HG03571 (cell line): ENCODE results near the gene PIGU.
"Not testable (repeated sequence)": the region's sequence is repeated elsewhere in the genome, so short reads cannot be mapped to it uniquely, and the experiment has no call there.

Experiments used
- ATAC-seq: cut with Tn5 transposase; IDR thresholded peaks from one replicate; pipeline ENCODE4 v1.9.1; 2021; ENCODE audit not compliant: unreplicated experiment

PIGU gene

DNA sequence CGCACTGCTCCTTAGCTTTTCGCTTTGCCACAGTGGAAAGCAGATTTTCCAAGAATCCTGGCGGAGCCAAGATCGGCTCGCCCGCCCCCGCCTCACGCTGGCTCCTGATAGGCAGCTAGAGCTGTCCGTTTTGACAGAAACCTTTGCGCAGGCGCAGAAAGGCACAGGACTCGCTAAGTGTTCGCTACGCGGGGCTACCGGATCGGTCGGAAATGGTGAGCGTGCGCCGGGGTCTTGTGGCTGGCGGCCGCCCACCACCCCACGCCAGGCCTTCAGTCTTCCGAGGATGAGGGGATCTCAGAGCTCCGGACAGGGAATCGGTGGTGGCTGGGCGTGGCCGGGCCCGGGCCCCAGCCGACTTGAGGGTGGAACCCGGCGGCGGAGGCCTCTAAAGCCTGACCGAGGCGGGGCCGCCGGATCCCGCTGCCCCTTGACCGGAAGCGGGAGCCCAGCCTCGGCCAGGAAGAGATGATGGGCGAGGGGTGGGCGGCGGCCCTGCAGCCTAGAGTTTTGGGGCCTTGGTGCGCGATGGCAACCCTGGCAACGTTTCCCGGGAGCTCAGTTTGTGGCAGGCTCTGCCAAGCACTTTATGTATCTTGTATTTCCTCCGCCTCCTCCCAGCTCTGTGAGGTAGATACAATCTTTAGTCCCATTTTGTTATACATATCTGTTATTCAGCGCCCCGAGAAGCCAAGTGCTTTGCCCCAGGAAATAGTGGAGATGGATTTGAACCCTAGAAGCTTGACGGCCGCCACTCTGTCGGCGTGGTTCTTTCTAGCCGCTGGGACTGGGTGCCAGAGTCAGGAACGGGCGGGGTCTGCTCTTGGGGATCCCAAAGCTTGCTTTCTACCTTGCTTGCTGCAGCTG lies 160.4 kb downstream of the PIGU start, which contains the start of gene DYNLRB1:
TSS of gene DYNLRB1 (plus strand) at position 176 of the 867 bp plus-strand sequence. CDS start at position 213, 37 bp downstream.
- peak; percentile 59 for ATAC-seq

DNA sequence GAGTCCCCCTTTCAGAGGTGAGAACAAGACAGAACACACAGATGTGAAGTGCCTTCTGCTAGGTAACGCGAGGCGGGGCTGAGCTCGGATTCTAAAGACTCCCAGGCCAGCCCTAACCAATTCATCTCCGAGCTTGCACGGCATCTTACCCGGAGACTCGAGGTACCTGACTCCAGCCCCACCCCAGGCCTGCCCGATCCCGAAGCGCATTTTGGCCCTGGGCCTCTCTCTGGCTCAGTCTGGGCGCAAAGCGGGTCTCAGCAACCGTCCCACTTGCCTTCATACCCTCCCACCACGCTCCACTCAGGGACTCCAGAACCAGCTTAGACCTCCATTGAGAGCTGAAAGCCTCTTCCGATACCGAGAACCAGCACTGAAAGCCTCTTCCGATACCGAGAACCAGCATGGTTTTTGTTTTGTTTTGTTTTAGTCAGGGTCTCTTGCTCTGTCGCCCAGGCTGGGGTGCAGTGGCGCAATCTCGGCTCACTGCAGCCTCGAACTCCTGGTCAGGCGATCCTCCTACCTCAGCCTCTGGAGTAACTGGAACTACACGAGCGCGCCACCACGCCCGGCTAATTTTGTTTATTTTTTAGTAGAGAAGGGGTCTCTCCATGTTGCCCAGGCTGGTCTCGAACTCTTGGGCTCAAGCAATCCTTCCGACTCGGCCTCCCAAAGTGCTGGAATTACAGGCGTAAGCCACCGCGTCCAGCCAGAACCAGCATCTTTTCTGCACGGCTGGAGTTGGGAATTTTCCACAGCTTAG lies 161.2 kb downstream of the PIGU start:
- peak; percentile 39 for ATAC-seq

DNA sequence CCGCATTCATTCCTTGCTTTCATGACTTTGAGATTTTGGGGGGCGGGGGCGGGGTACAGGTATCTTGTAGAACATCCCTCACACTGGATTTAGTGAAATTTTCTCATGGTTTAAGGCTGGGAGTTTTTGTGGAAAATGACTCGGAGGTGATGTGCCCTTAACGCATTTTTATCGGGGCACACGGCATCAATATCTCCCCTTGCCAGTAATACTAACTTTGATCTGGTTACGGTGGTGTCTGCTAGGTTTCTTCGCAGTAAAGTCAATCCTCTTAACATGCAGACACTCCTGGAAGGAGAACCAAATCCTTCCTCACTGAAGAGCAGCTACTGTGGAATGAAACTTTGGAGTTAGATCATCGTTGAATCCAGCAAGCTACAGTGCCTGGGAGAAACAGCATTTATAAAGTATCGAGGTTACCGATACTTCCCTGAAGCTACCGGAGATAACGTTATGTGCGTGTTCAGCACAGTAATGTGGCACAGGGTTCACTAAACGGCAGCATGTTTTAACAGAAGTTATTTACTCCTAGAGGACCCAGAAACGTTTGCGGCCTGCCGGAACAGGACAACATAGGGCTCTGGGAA lies 161.9 kb downstream of the PIGU start:
- no peak for ATAC-seq

DNA sequence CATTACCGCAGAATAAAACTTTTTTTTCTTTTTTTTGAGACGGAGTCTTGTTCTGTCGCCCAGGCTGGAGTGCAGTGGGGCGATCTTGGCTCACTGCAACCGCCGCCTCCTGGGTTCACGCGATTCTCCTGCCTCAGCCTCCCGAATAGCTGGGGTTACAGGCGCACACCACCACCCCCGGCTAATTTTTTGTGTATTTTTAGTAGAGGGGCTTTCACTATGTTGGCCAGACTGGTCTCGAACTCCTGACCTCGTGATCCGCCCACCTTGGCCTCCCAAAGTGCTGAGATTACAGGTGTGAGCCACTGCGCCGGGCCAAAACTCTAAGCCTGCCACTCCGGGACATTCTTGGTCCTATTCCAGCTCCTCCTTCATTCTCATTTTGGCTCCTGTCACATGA lies 162.9 kb downstream of the PIGU start:
- not testable (repeated sequence) for ATAC-seq

DNA sequence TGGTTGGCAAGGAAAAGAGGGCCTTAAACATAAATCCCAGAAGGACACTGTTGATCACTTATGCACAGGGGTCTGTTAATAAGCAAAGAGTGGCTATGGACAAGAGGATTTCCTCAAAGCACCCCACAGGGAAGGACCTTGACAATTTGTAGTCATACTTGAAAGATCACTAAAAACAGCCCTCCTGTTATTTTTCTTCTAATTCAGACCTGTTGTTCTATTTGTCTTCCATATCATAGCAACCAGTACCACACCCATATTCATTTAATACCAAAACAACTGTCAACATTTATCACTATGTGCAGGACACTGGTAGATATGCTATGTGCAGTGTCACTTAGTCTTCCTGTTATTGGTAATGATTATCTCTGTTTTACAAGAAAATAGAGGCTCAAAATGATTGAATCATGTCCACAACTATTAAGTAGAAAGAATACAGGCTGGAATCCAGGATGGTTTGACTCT lies 163.9 kb downstream of the PIGU start:
- no peak for ATAC-seq

DNA sequence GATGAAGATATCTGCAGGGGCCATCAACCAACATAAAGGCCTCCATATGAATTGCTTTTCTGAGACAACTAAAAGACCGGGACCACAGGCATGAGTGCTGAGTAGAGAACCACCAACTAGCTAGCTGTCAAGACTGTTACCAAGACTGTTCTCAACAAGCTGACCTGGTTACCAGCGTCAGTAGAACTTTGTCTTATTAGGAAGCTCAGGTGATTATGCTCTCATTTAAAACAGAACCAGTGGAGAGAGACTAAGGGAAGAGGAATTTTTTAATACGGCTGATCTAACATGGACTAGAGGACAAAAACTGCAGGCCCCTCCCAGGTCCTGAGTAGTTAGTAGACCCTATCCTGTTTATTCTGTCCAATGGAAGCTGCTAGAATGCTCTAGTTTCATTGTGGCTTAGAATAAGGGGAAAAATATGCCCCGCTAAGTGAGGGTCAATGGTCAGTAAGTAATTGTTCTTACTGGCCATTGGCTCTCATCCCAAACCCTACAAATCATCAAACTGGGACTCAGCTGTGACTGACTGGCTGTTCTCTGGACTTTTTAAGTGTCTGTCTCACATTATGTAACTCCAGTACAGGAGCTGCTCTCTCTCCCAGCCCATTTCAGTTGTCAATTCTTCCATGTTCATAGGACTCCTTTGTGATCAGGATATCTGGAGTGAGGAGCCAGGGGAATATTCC lies 164.5 kb downstream of the PIGU start:
- ATAC-seq: no peak

DNA sequence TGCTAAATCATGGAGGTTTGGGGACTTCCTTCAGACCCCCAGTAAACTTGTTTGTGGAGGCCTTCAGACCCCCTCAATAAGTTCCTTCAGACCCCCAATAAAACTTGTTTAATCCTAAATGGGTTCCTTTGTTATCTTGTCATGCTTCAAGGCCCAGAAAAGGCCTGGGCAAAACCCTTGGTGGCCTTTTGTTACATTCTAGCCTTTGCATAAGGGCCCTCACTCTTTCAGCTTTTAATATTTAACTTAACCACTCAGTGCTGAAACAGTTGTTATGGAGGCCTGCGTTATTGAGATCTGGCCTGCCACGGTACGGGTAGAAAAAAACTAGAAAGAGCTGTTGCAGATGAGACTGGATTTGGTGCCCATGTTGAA lies 165.0 kb downstream of the PIGU start:
- no peak for ATAC-seq

DNA sequence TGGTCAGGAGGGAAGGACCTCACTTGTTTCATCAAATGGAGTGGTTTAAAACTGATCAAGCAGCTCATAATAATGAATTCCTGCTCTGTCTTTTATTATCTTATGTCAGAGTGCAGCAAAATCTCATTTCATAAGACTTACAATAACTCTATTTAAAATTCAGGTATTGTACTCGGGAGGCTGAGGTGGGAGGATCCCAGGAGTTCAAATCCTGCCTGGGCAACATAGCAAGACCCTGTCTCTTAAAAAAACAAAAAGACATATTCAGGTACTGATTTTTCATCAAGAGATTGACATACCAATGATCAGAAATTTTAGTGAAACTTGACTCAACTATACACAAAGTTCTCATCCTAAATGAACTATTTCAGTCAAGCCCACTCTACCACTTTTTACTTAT lies 166.3 kb downstream of the PIGU start:
- no peak for ATAC-seq
